Keratinocyte (primary cell): ENCODE data around the gene PRKCA.

Experiments used
- CTCF ChIP-seq, 3 experiments: IDR thresholded peaks in 1 of 3; conservative IDR thresholded peaks in 1 of 3; optimal IDR thresholded peaks in 1 of 3; 2 replicates in 2 of 3; 3 replicates in 1 of 3; pipeline versions ENCODE3 to v1.5.1; 2011; ENCODE audit warnings: low read length in 3 of 3, mild to moderate bottlenecking in 3 of 3, moderate library complexity in 2 of 3, control low read depth in 1 of 3, inconsistent platforms in 1 of 3; ENCODE audit not compliant: insufficient read depth in 2 of 3; ENCODE audit errors: extremely low read depth in 1 of 3
- EZH2 ChIP-seq: IDR thresholded peaks from one replicate; pipeline ENCODE4 v1.6.1; 2012; ENCODE audit warnings: inconsistent platforms, mild to moderate bottlenecking, low read length, moderate library complexity

- TF ChIP-seq EZH2 (no peak), CTCF (optimal IDR thresholded peaks at IDR 0.05 in 1 of 3, IDR thresholded peaks at IDR 0.05 in 1 of 3, conservative IDR thresholded peaks at IDR 0.05 in 1 of 3; ENCODE audit: extremely low read depth in 1 of 3, insufficient read depth in 2 of 3, low read length in 3 of 3) (no peak)
Measured at GRCh38 chr17:66842959-66843358, 540.5 kb downstream of the PRKCA start.
